PC-3 (cell line): ENCODE data around the gene PRTFDC1. TPM values are rescaled to one million over a fixed set of nuclear protein-coding genes. Genes with fewer than 3 reads are reported as not detected.
A peak's percentile ranks its signal among the peaks of the same experiment; 100 is the strongest.

Experiments used
- ATAC-seq: fragments of 200-7000 bp; cut with Tn5 transposase; 2 replicates; pipeline ENCODE4 v1.9.1; 2020; ENCODE audit warnings: mild to moderate bottlenecking, moderate library complexity
- BruUV-seq: library from RNA; stranded (reverse); fragments of 400-500 nt; replicated peaks from 2 replicates; lab custom pipeline; 2021; lab: Mats Ljungman, UMichigan
- CTCF ChIA-PET: fragments of 300-600 bp; sonication (Branson Sonifier 250); formaldehyde crosslinking; loops from one replicate; lab custom pipeline; 2022; ENCODE audit warnings: antibody characterized with exemption; lab: Charles Lee
- POLR2A ChIA-PET: fragments of 300-600 bp; sonication (Branson Sonifier 250); formaldehyde crosslinking; loops from one replicate; lab custom pipeline; 2022; ENCODE audit warnings: antibody characterized with exemption; ENCODE audit not compliant: unreplicated experiment; lab: Charles Lee
- DNase-seq: peaks from one replicate; pipeline ENCODE4 v3.0.0-alpha.2; 2015
- H2AFZ ChIP-seq: fragments of 300-600 bp; sonication (generic); 2 replicates; pipeline ENCODE4 v1.6.0; 2016; ENCODE audit warnings: antibody characterized with exemption, low read length
- H3F3A ChIP-seq: fragments of 300-600 bp; sonication (generic); one replicate; pipeline ENCODE4 v1.6.0; 2017; ENCODE audit warnings: antibody characterized with exemption, low read length, control low read depth, mild to moderate bottlenecking; ENCODE audit not compliant: unreplicated experiment
- H3K27ac ChIP-seq: fragments of 300-600 bp; sonication (generic); 2 replicates; pipeline ENCODE4 v1.5.1; 2016; ENCODE audit warnings: mild to moderate bottlenecking, low read length
- H3K27me3 ChIP-seq: fragments of 300-600 bp; sonication (generic); 2 replicates; pipeline ENCODE4 v1.6.1; 2016; ENCODE audit warnings: low read length, mixed read lengths
- H3K36me3 ChIP-seq: fragments of 300-600 bp; sonication (generic); 2 replicates; pipeline ENCODE4 v1.6.1; 2016; ENCODE audit warnings: low read depth, mixed run types, low read length, mixed read lengths
- H3K4me1 ChIP-seq: fragments of 300-600 bp; sonication (generic); 2 replicates; pipeline ENCODE4 v1.5.1; 2016; ENCODE audit warnings: low read length; ENCODE audit not compliant: insufficient read depth
- H3K4me2 ChIP-seq: fragments of 300-600 bp; sonication (generic); 2 replicates; pipeline ENCODE4 v1.6.0; 2016; ENCODE audit warnings: low read length
- H3K4me3 ChIP-seq: fragments of 300-600 bp; sonication (generic); 2 replicates; pipeline ENCODE4 v1.5.1; 2016; ENCODE audit warnings: mild to moderate bottlenecking, low read length, mixed read lengths
- H3K79me2 ChIP-seq: fragments of 300-600 bp; sonication (generic); 2 replicates; pipeline ENCODE4 v1.6.1; 2017; ENCODE audit warnings: low read length, mixed read lengths
- H3K9ac ChIP-seq: fragments of 300-600 bp; sonication (generic); 2 replicates; pipeline ENCODE4 v1.6.0; 2016; ENCODE audit warnings: mild to moderate bottlenecking, low read length
- H3K9me2 ChIP-seq: fragments of 300-600 bp; sonication (generic); replicated peaks from 2 replicates; pipeline ENCODE4 v1.6.1; 2016; ENCODE audit warnings: mixed run types, low read length, mixed read lengths
- H3K9me3 ChIP-seq: fragments of 300-600 bp; sonication (generic); 2 replicates; pipeline ENCODE4 v1.6.1; 2016; ENCODE audit warnings: low read length, mixed read lengths
- H4K20me1 ChIP-seq: fragments of 300-600 bp; sonication (generic); 2 replicates; pipeline ENCODE4 v1.6.1; 2016; ENCODE audit warnings: low read length, mixed read lengths
- EZH2 ChIP-seq: fragments of 300-600 bp; sonication (generic); IDR thresholded peaks from one replicate; pipeline ENCODE4 v1.6.1; 2017; ENCODE audit warnings: antibody characterized with exemption, mild to moderate bottlenecking, low read length; ENCODE audit not compliant: unreplicated experiment
- EZH2phosphoT487 ChIP-seq: fragments of 300-600 bp; sonication (generic); IDR thresholded peaks from 2 replicates; pipeline ENCODE4 v1.6.1; 2018; ENCODE audit warnings: mild to moderate bottlenecking, antibody characterized with exemption, low read length, borderline replicate concordance
- intact Hi-C: fragments of 100-400 bp; cut with micrococcal nuclease; formaldehyde crosslinking; loops from 2 replicates; pipeline ENCODE4 v1.9.0; 2023
- total RNA-seq: library from RNA; depleted of rRNA; stranded (reverse); fragments of >200 nt; gene quantifications from 2 replicates; pipeline ENCODE4 v1.2.3, GENCODE V29; 2014
- TF ChIP-seq, protein P1 (sequence below): fragments of 300-600 bp; sonication (generic); conservative IDR thresholded peaks from 2 replicates; pipeline ENCODE4 v1.5.1; 2017; ENCODE audit warnings: antibody characterized with exemption, low read depth, mild to moderate bottlenecking, low read length

PRTFDC1 gene
- total RNA-seq, 1 experiment from 2014 or later: 10.2 TPM

DNA sequence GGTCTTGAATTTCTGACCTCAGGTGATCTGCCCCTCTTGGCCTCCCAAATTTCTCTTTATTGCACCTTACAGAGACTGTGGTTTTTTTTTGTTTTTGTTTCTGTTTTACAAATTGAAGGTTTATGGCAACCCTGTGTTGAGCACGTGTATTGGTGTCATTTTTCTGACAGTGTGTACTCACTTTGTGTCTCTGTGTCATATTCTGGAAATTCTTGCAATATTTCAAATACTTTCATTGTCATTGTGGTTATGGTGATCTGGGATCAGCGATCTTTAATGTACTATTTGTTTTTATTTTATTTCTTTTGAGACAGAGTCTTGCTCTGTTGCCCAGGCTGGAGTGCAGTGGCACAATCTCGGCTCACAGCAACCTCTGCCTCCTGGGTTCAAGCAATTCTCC lies 89.8 kb downstream of the PRTFDC1 start:
- Histone ChIP-seq H3K4me1 (peaks cover 48% of the 10 kb centered on the region), H3F3A (peaks cover 5% of the 10 kb centered on the region), H3K36me3 (no peaks in the 10 kb centered on the region), H3K9me2 (no peaks in the 10 kb centered on the region), H2AFZ (no peak overlapping the region), H3K4me3 (no peak overlapping the region), H3K27ac (no peak overlapping the region), H3K9ac (no peak overlapping the region), H3K9me3 (no peaks in the 10 kb centered on the region), H3K79me2 (no peaks in the 10 kb centered on the region), H4K20me1 (no peaks in the 10 kb centered on the region), H3K27me3 (no peaks in the 10 kb centered on the region), H3K4me2 (no peak overlapping the region)
- intact Hi-C loops: loop anchor here (10.0 kb wide), 1 partner anchor 218 kb away; no protein-coding TSS in a partner anchor
- DNase-seq (peak; percentile 7), ATAC-seq (no peak)
- no TSS peak for BruUV-seq
- ChIA-PET POLR2A (no interaction called here), CTCF (no interaction called here)
- TF ChIP-seq, protein P1, sequence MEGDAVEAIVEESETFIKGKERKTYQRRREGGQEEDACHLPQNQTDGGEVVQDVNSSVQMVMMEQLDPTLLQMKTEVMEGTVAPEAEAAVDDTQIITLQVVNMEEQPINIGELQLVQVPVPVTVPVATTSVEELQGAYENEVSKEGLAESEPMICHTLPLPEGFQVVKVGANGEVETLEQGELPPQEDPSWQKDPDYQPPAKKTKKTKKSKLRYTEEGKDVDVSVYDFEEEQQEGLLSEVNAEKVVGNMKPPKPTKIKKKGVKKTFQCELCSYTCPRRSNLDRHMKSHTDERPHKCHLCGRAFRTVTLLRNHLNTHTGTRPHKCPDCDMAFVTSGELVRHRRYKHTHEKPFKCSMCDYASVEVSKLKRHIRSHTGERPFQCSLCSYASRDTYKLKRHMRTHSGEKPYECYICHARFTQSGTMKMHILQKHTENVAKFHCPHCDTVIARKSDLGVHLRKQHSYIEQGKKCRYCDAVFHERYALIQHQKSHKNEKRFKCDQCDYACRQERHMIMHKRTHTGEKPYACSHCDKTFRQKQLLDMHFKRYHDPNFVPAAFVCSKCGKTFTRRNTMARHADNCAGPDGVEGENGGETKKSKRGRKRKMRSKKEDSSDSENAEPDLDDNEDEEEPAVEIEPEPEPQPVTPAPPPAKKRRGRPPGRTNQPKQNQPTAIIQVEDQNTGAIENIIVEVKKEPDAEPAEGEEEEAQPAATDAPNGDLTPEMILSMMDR: no peak
- TF ChIP-seq EZH2phosphoT487 (no peak), EZH2 (no peak)

DNA sequence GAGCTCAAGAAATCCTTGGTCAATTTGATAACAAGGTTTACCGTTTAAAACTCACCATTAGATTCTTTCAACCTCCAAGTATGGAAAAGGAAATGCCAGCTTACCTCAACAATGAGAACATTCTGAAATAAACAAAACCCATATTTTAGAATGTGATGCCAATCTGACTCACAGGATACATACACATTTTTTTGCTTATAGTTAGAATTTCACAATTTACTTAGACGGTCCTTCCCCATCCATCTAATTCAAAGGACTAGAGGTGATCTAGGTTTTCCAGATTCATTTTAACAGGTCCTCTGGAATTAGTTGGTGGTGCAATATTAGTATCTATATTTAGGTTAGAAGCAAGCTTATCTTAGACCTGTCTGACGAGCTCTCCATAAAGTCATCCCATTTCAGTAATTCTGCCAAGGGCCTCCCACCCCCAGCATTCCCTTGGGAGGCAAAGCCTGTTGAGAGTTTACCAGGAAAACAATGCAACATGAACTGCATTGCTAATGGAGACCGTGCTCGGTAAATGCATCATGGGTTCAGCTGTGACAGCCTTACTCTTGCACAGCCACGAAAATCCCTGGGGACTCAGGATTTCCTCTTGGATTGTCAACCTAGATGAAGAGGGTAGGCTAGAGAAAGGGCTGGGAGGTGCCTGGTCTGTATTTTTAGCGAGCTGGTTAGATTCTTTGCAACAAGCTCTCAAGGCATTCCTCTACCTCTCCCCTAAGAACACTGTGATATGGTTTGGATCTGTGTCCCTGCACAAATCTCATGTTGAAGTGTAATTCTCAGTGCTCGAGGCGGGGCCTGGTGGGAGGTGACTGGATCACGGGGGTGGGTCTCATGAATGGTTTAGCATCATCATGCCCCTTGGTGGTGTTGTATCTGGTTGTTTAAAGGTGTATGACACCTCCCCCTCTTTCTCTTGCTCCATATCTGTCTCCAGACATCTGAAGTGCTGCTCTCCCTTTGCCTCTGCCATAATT lies 93.8 kb downstream of the PRTFDC1 start:
- POLR2A ChIA-PET: interaction anchor here (0.7 kb wide), 1 partner anchor 43 kb away, joined by 8 read pairs; no protein-coding TSS in a partner anchor
- Histone ChIP-seq H3K27ac (peak overlapping the region; percentile 84), H2AFZ (no peak overlapping the region), H3K9me2 (no peaks in the 10 kb centered on the region), H3K27me3 (no peaks in the 10 kb centered on the region), H3K79me2 (no peaks in the 10 kb centered on the region), H4K20me1 (no peaks in the 10 kb centered on the region), H3K36me3 (no peaks in the 10 kb centered on the region), H3K9ac (peak overlapping the region; percentile 30), H3K4me3 (peak overlapping the region; percentile 5; the same call in 1 of the 2 replicates), H3K4me2 (peak overlapping the region; percentile 69), H3K4me1 (peaks cover 26% of the 10 kb centered on the region), H3F3A (peaks cover 7% of the 10 kb centered on the region), H3K9me3 (no peaks in the 10 kb centered on the region)
- TF ChIP-seq, protein P1: no peak
- no peak for TF ChIP-seq EZH2
- TF ChIP-seq EZH2phosphoT487: no peak
- ATAC-seq (peak; percentile 89), DNase-seq (peak; percentile 73)
- BruUV-seq: no TSS peak
- CTCF ChIA-PET: no interaction called here
- intact Hi-C loops: no loop called here
